ENCODE data around the gene UBE2H. TPM values are rescaled to one million over a fixed set of nuclear protein-coding genes. Genes with fewer than 3 reads are reported as not detected.

Gene UBE2H
- total RNA-seq, 1 experiment from 2014 or later: 34.7 TPM

GRCh38 chr7:129925416-129926002, 27.3 kb downstream of the UBE2H start:
- H3K36me3 ChIP-seq (ENCODE audit: insufficient read depth, low read length): no peaks in the 10 kb centered on the region
- no peak overlapping the region for H3K27ac ChIP-seq (ENCODE audit: low read length)
- H3K9me3 ChIP-seq (ENCODE audit: low read length): no peaks in the 10 kb centered on the region
- H3K4me2 ChIP-seq (ENCODE audit: low read depth, low read length, poor library complexity, severe bottlenecking): no peak overlapping the region
- H4K20me1 ChIP-seq (ENCODE audit: insufficient read depth, low read depth, low read length): no peaks in the 10 kb centered on the region
- H2AFZ ChIP-seq (ENCODE audit: low read length): no peak overlapping the region
- no peaks in the 10 kb centered on the region for H3K27me3 ChIP-seq (ENCODE audit: low read length)
- DNase-seq: no peak
- H3K4me1 ChIP-seq (ENCODE audit: low read length): no peaks in the 10 kb centered on the region
- no peak overlapping the region for H3K4me3 ChIP-seq (ENCODE audit: low read length)
- H3K9me2 ChIP-seq (replicated peaks; ENCODE audit: insufficient read depth, low read length): no peaks in the 10 kb centered on the region
- peaks cover 67% of the 10 kb centered on the region for H3K79me2 ChIP-seq (ENCODE audit: low read length)
- H3K9ac ChIP-seq (ENCODE audit: low read length): no peak overlapping the region

- no peaks in the 10 kb centered on the region for H3K4me1 ChIP-seq (ENCODE audit: low read length)
- H3K36me3 ChIP-seq (ENCODE audit: insufficient read depth, low read length): no peaks in the 10 kb centered on the region
- no peak for DNase-seq
- no peaks in the 10 kb centered on the region for H4K20me1 ChIP-seq (ENCODE audit: insufficient read depth, low read depth, low read length)
- H3K4me3 ChIP-seq (ENCODE audit: low read length): no peak overlapping the region
- no peaks in the 10 kb centered on the region for H3K9me2 ChIP-seq (replicated peaks; ENCODE audit: insufficient read depth, low read length)
- H3K79me2 ChIP-seq (ENCODE audit: low read length): peaks cover 69% of the 10 kb centered on the region
- H3K9ac ChIP-seq (ENCODE audit: low read length): no peak overlapping the region
- no peaks in the 10 kb centered on the region for H3K9me3 ChIP-seq (ENCODE audit: low read length)
- H3K4me2 ChIP-seq (ENCODE audit: low read depth, low read length, poor library complexity, severe bottlenecking): no peak overlapping the region
- no peak overlapping the region for H2AFZ ChIP-seq (ENCODE audit: low read length)
- H3K27ac ChIP-seq (ENCODE audit: low read length): no peak overlapping the region
- H3K27me3 ChIP-seq (ENCODE audit: low read length): no peaks in the 10 kb centered on the region
Measured at GRCh38 chr7:129924602-129925001, 28.2 kb downstream of the UBE2H start.

DNA sequence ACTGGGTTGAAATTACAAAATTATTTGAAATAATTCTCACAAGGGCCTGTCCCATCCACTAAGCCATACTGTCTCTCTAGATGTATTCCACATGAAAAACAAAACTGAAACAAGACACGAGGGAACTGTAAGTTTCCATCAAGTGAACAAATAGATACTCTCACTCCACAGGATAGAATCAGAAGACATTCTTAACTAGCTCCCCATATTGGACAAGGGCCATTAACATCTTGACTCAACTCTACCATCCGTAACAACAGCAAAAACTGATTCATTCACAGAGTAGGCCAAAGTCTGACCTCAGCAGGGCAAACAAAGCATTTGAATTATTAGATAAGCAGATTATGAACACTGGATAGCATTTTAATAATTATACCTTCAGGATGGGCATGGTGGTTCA, 29.1 kb downstream of the UBE2H start:
- H3K4me2 ChIP-seq (ENCODE audit: low read depth, low read length, poor library complexity, severe bottlenecking): no peak overlapping the region
- no peaks in the 10 kb centered on the region for H3K9me2 ChIP-seq (replicated peaks; ENCODE audit: insufficient read depth, low read length)
- no peak overlapping the region for H3K9ac ChIP-seq (ENCODE audit: low read length)
- no peak for DNase-seq
- no peak overlapping the region for H2AFZ ChIP-seq (ENCODE audit: low read length)
- H3K79me2 ChIP-seq (ENCODE audit: low read length): peaks cover 74% of the 10 kb centered on the region
- no peak overlapping the region for H3K27ac ChIP-seq (ENCODE audit: low read length)
- H4K20me1 ChIP-seq (ENCODE audit: insufficient read depth, low read depth, low read length): no peaks in the 10 kb centered on the region
- no peaks in the 10 kb centered on the region for H3K4me1 ChIP-seq (ENCODE audit: low read length)
- no peaks in the 10 kb centered on the region for H3K36me3 ChIP-seq (ENCODE audit: insufficient read depth, low read length)
- no peaks in the 10 kb centered on the region for H3K27me3 ChIP-seq (ENCODE audit: low read length)
- no peaks in the 10 kb centered on the region for H3K9me3 ChIP-seq (ENCODE audit: low read length)
- no peak overlapping the region for H3K4me3 ChIP-seq (ENCODE audit: low read length)

DNA sequence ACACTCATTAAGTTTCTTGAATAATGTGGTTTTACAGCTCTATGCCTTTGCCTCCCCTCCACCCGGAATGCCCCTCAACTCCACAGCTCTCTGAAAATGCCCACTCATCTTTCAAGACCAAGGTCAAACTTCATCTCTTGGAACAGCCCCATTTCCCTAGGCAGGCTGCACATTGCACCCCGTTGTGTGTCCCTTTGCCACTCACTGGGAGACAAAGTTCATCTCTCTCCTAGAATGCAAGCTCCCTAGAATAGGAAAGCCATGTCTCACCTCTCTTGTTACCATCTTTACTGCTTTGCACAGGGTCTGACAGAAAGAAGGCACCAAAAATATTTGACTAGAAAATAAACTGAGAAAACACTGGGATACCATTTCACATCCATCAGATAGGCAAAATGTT, 33.3 kb downstream of the UBE2H start:
- no peaks in the 10 kb centered on the region for H3K9me3 ChIP-seq (ENCODE audit: low read length)
- H3K9ac ChIP-seq (ENCODE audit: low read length): no peak overlapping the region
- H3K79me2 ChIP-seq (ENCODE audit: low read length): peaks cover 81% of the 10 kb centered on the region
- H2AFZ ChIP-seq (ENCODE audit: low read length): no peak overlapping the region
- no peaks in the 10 kb centered on the region for H4K20me1 ChIP-seq (ENCODE audit: insufficient read depth, low read depth, low read length)
- no peak overlapping the region for H3K4me2 ChIP-seq (ENCODE audit: low read depth, low read length, poor library complexity, severe bottlenecking)
- H3K27me3 ChIP-seq (ENCODE audit: low read length): no peaks in the 10 kb centered on the region
- DNase-seq: no peak
- H3K9me2 ChIP-seq (replicated peaks; ENCODE audit: insufficient read depth, low read length): no peaks in the 10 kb centered on the region
- H3K4me3 ChIP-seq (ENCODE audit: low read length): no peak overlapping the region
- no peak overlapping the region for H3K27ac ChIP-seq (ENCODE audit: low read length)
- no peaks in the 10 kb centered on the region for H3K4me1 ChIP-seq (ENCODE audit: low read length)
- no peaks in the 10 kb centered on the region for H3K36me3 ChIP-seq (ENCODE audit: insufficient read depth, low read length)

GRCh38 chr7:129918922-129919321, 33.8 kb downstream of the UBE2H start:
- Histone ChIP-seq H3K4me1 (ENCODE audit: low read length) (no peaks in the 10 kb centered on the region), H3K4me3 (ENCODE audit: low read length) (no peak overlapping the region), H4K20me1 (ENCODE audit: insufficient read depth, low read depth, low read length) (no peaks in the 10 kb centered on the region)

DNA sequence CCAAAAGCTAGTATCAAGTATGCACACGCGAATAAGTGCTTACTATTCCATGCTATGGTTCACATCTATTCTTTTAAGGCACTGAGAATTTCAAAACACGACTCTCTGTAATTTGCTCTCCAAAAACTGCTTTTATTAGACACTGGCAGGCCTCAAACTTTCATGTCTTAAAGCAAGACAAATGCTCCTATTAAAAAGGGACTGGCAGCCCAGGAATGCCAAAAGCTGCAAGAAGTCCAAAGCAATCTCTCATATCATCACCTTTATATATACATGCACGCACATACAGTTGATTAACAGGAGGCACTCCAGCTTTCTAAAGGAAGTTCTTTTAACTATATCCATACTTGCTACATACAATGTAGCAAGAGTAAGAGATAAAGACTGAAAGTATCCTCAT, 34.8 kb downstream of the UBE2H start:
- H3K9ac ChIP-seq (ENCODE audit: low read length): no peak overlapping the region
- no peak overlapping the region for H3K4me2 ChIP-seq (ENCODE audit: low read depth, low read length, poor library complexity, severe bottlenecking)
- no peak overlapping the region for H2AFZ ChIP-seq (ENCODE audit: low read length)
- H4K20me1 ChIP-seq (ENCODE audit: insufficient read depth, low read depth, low read length): 0 out of 2 replicates have a peak, but pooled peaks cover 3% of the 10 kb centered on the region
- H3K27me3 ChIP-seq (ENCODE audit: low read length): no peaks in the 10 kb centered on the region
- DNase-seq: no peak
- no peak overlapping the region for H3K4me3 ChIP-seq (ENCODE audit: low read length)
- peaks cover 79% of the 10 kb centered on the region for H3K79me2 ChIP-seq (ENCODE audit: low read length)
- H3K9me2 ChIP-seq (replicated peaks; ENCODE audit: insufficient read depth, low read length): no peaks in the 10 kb centered on the region
- H3K36me3 ChIP-seq (ENCODE audit: insufficient read depth, low read length): no peaks in the 10 kb centered on the region
- no peaks in the 10 kb centered on the region for H3K9me3 ChIP-seq (ENCODE audit: low read length)
- no peaks in the 10 kb centered on the region for H3K4me1 ChIP-seq (ENCODE audit: low read length)
- no peak overlapping the region for H3K27ac ChIP-seq (ENCODE audit: low read length)

More at GRCh38 chr7:129918922-129919321, 33.8 kb downstream of the UBE2H start:
- no peak overlapping the region for H3K4me2 ChIP-seq (ENCODE audit: low read depth, low read length, poor library complexity, severe bottlenecking)
- DNase-seq: no peak
- no peak overlapping the region for H2AFZ ChIP-seq (ENCODE audit: low read length)
- H3K27me3 ChIP-seq (ENCODE audit: low read length): no peaks in the 10 kb centered on the region
- no peaks in the 10 kb centered on the region for H3K9me3 ChIP-seq (ENCODE audit: low read length)
- no peak overlapping the region for H3K27ac ChIP-seq (ENCODE audit: low read length)
- peaks cover 81% of the 10 kb centered on the region for H3K79me2 ChIP-seq (ENCODE audit: low read length)
- H3K9ac ChIP-seq (ENCODE audit: low read length): no peak overlapping the region
- H3K9me2 ChIP-seq (replicated peaks; ENCODE audit: insufficient read depth, low read length): no peaks in the 10 kb centered on the region
- no peaks in the 10 kb centered on the region for H3K36me3 ChIP-seq (ENCODE audit: insufficient read depth, low read length)

- no peak for DNase-seq
- no peaks in the 10 kb centered on the region for H3K9me2 ChIP-seq (replicated peaks; ENCODE audit: insufficient read depth, low read length)
- H3K4me1 ChIP-seq (ENCODE audit: low read length): no peaks in the 10 kb centered on the region
- H3K36me3 ChIP-seq (ENCODE audit: insufficient read depth, low read length): no peaks in the 10 kb centered on the region
- H2AFZ ChIP-seq (ENCODE audit: low read length): no peak overlapping the region
- H4K20me1 ChIP-seq (ENCODE audit: insufficient read depth, low read depth, low read length): 0 out of 2 replicates have a peak, but pooled peaks cover 3% of the 10 kb centered on the region
- no peak overlapping the region for H3K27ac ChIP-seq (ENCODE audit: low read length)
- no peaks in the 10 kb centered on the region for H3K9me3 ChIP-seq (ENCODE audit: low read length)
- no peaks in the 10 kb centered on the region for H3K27me3 ChIP-seq (ENCODE audit: low read length)
- no peak overlapping the region for H3K4me3 ChIP-seq (ENCODE audit: low read length)
- H3K9ac ChIP-seq (ENCODE audit: low read length): no peak overlapping the region
- H3K4me2 ChIP-seq (ENCODE audit: low read depth, low read length, poor library complexity, severe bottlenecking): no peak overlapping the region
- peaks cover 71% of the 10 kb centered on the region for H3K79me2 ChIP-seq (ENCODE audit: low read length)
Measured at GRCh38 chr7:129914536-129915272, 38.1 kb downstream of the UBE2H start.

- H3K4me1 ChIP-seq (ENCODE audit: low read length): peaks cover 3% of the 10 kb centered on the region; the same call in 1 of the 2 replicates
- H3K27me3 ChIP-seq (ENCODE audit: low read length): no peaks in the 10 kb centered on the region
- H3K36me3 ChIP-seq (ENCODE audit: insufficient read depth, low read length): no peaks in the 10 kb centered on the region
- no peak overlapping the region for H2AFZ ChIP-seq (ENCODE audit: low read length)
- H4K20me1 ChIP-seq (ENCODE audit: insufficient read depth, low read depth, low read length): 0 out of 2 replicates have a peak, but pooled peaks cover 5% of the 10 kb centered on the region
- H3K9me3 ChIP-seq (ENCODE audit: low read length): no peaks in the 10 kb centered on the region
- H3K9ac ChIP-seq (ENCODE audit: low read length): no peak overlapping the region
- H3K4me2 ChIP-seq (ENCODE audit: low read depth, low read length, poor library complexity, severe bottlenecking): no peak overlapping the region
- H3K27ac ChIP-seq (ENCODE audit: low read length): no peak overlapping the region
- no peak for DNase-seq
- H3K4me3 ChIP-seq (ENCODE audit: low read length): no peak overlapping the region
- H3K9me2 ChIP-seq (replicated peaks; ENCODE audit: insufficient read depth, low read length): no peaks in the 10 kb centered on the region
- H3K79me2 ChIP-seq (ENCODE audit: low read length): peaks cover 66% of the 10 kb centered on the region
Measured at GRCh38 chr7:129913428-129913827, 39.3 kb downstream of the UBE2H start.

All from Karpas-422 (cell line).